ENCODE data around the gene ZNF555. TPM values are rescaled to one million over a fixed set of nuclear protein-coding genes. Genes with fewer than 3 reads are reported as not detected.
"Not testable (repeated sequence)": the region's sequence is repeated elsewhere in the genome, so short reads cannot be mapped to it uniquely, and the experiment has no call there.

The ZNF555 gene
- total RNA-seq, 2 donors from 2014 or later: 6.7 to 10.7 TPM

DNA sequence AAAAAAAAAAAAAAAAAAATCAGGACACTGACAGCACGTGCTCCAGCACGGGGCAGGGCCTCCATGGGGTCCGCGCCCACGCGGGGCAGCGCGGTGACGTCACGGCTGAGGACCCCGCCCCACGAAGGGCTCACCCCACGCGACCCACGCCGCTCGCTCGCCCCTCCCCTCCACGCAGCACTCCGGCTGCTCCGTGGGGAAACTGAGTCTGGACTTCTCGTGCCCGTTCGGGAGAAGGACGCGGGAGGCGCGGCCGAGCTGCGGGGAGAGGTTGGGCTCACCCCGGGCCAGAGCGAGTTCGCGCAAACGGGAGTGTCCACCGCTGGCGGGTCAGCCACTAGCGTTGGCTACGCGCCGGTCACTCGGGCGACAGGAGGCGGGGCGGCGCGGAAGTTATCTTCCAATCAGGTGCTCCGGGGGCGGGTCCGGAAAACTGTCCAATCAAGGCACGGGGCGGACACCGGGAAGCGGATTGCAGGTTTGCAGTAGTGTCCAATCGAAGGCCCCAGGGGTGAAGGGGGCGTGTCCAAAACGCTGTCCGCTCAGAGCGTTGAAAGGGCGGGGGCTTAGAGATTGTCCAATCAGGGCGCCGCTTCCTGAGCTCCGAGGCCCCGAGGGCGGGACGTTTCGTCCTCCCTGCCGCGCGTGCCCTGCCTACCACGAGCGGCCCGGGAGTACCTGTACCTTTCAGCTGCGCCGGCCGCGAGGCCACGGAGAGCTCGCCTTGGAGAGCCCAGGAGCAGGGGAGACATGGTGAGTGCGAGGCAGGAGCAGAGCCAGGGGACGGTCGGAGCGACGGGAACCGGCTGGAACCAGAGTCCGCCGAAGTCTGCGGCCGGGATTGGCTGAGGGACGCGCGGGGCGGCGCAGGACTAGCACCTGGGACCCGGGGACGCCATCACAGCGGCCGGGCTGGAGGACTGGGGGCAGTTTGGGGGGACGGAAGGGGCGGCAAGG lies 59.3 kb downstream of the ZNF555 start, which contains the start of gene ZNF57:
TSS of gene ZNF57 (plus strand) at position 633 of the 957 bp plus-strand sequence. CDS start at position 751, 118 bp downstream.
- intact Hi-C loops (cut with DNase I): no loop called here

DNA sequence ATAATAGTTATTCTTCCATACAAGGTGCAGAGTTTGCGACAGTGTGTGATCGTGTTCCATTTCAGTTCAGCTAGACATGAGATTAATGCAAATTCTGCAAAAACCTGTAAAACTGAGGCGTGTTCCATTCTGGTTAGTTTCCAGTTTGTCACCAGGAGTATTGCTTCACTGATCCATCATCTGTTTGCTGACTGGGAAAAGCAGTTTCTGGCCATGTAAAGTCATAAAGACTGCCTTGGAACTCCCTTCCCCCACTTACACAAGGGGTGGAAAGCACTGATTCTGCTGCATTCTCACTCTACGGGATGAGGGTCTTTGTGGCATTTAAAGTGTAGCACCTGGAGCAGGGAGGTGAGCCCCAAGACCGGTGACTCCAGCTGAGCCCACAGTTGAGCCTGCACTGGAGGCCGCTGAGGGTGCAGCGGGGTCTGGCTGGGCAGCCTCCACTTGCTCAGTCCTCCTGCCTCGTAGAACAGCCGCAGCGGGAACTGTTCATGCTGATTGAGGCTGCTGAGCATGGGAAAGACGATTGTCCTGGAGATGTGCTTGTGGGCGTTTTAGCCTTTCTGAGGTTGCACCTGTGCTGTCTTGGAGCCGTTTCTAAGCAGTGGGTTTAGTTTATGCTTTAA lies 61.4 kb downstream of the ZNF555 start:
- intact Hi-C loops (cut with DNase I): no loop called here
- DNase-seq (no peak), ATAC-seq (no peak)

More for the DNA sequence above, 59.3 kb downstream of the ZNF555 start, which contains the start of gene ZNF57:
- DNase-seq (peak; percentile 100), ATAC-seq (peak; percentile 98 to 99)

DNA sequence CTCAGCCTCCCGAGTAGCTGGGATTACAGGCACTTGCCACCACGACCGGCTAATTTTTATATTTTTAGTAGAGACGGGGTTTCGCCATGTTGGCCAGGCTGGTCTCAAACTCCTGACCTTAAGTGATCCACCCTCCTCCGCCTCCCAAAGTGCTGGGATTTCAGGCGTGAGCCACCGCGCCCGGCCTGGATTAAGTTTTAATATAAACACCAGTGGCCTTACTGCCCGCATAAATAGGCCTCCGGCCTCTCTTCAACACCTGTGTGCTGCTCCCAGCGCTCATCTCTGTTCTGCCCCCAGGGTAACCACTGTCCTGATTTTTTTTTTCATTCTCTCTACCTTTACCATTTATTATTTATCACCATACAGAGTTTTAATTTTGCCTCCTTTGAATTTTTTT lies 62.1 kb downstream of the ZNF555 start:
- DNase-seq; intact Hi-C loops (cut with DNase I); ATAC-seq: not testable (repeated sequence)

DNA sequence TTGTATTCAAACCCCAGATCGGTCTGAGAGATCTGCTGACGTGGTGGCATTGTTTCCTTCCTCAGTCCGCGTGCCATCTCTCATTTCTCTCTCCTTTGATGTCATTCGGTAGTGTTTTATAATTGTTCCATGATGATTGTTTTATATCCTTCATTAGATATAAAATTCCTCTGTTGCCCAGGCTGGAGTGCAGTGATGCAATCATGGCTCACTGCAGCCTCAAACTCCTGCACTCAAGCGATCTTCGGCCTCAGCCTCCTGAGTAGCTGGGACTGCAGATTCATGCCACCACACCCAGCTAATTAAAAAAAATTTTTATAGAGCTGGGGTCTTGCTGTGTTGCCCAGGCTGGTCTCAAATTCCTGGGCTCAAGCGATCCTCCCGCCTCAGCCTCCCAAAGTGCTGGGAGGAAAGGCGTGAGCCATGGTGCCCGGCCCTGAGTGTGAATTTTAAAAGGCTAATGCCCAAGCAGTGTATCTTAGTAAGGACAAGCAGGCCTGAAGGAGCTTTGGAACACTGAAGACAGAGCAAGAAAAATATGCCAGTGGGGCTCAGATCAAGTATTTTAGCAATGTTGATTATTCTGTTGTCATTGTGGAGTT lies 64.7 kb downstream of the ZNF555 start:
- ATAC-seq (no peak), DNase-seq (no peak)
- intact Hi-C loops (cut with DNase I): no loop called here

DNA sequence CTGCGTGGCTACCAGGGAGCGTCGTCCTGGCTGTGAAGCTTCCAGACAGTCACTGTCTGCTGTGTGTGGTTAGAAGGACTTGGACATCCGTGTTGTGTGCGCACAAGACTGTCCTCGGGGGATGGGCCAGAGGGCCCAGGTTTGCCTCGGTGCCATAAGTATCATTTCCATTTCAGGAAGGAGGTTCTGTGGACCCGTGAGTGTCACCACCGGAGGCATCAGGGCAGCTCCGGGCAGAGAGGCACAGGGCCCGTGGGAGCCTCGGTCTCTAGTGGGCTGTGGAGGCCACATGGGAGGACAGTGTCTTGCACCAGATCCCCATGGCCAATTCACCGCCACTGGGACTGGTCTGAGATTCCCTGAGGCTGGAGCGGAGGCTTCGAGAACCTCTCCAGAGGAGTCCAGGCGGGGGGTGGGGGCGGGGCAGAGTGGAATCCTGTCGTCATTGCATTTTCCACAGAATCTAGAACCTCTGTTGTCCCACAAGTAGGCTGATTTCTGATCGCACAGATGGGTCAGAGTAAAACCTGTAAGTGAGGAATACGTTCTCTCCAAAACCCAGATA lies 65.4 kb downstream of the ZNF555 start:
- DNase-seq: no peak
- no peak for ATAC-seq
- intact Hi-C loops (cut with DNase I): no loop called here

Other genes with a start within 250 kb of the ZNF555 start
- gene GNG7, start 138.8 kb upstream of the ZNF555 start, total RNA-seq: 10 to 100 TPM; 19.8 to 45.9 TPM
- 100 to 1,000 TPM; 108 to 211 TPM for gene DIRAS1, start 120.1 kb upstream of the ZNF555 start, total RNA-seq
- gene SLC39A3, start 101.5 kb upstream of the ZNF555 start, total RNA-seq: 10 to 100 TPM; 21.9 to 25.5 TPM
- gene SGTA, start 58.2 kb upstream of the ZNF555 start, total RNA-seq: 10 to 100 TPM; 52.5 to 88.1 TPM
- 10 to 100 TPM; 48.4 to 74.5 TPM for gene THOP1, start 56.0 kb upstream of the ZNF555 start, total RNA-seq
- 1 to 10 TPM; 4.1 to 4.8 TPM for gene ZNF554, start 21.6 kb upstream of the ZNF555 start, total RNA-seq
- gene ZNF556, start 25.9 kb downstream of the ZNF555 start, total RNA-seq: not detected
- gene ZNF57, start 59.5 kb downstream of the ZNF555 start, total RNA-seq: 1 to 10 TPM; 2.2 to 2.9 TPM
- gene ZNF77, start 103.5 kb downstream of the ZNF555 start, total RNA-seq: 1 to 10 TPM; 2.7 to 3.5 TPM
- 1 to 10 TPM in 1 of 2 donors, under 1 TPM in 1; 0.65 to 1.9 TPM for gene TLE6, start 136.1 kb downstream of the ZNF555 start, total RNA-seq
- 10 to 100 TPM; 61.0 to 66.7 TPM for gene TLE2, start 187.8 kb downstream of the ZNF555 start, total RNA-seq
- gene TLE5, start 221.0 kb downstream of the ZNF555 start, total RNA-seq: 100 to 1,000 TPM; 698 to 715 TPM